SK-N-SH treated with all-trans-retinoic acid at 6 μM for 48 hours (cell line): Measurements from ENCODE around the gene BRCA2.
"Not testable (repeated sequence)": the region's sequence is repeated elsewhere in the genome, so short reads cannot be mapped to it uniquely, and the experiment has no call there.

Experiments
- ATAC-seq: fragments of 200-7000 bp; cut with Tn5 transposase; 3 replicates; pipeline ENCODE4 v1.9.1; 2020; ENCODE audit warnings: mild to moderate bottlenecking, moderate library complexity
- ARNTL ChIP-seq: fragments of 450-650 bp; formaldehyde crosslinking; IDR thresholded peaks from 2 replicates; pipeline ENCODE4 v1.5.0; 2020; ENCODE audit warnings: low read depth, mild to moderate bottlenecking, moderate library complexity, borderline replicate concordance
- BACH2 ChIP-seq: fragments of 250-450 bp; sonication (Bioruptor Pico); IDR thresholded peaks from 2 replicates; pipeline ENCODE4 v1.9.0; 2021; ENCODE audit warnings: mild to moderate bottlenecking, borderline replicate concordance
- CREB5 ChIP-seq: fragments of 250-450 bp; sonication (Bioruptor Pico); IDR thresholded peaks from 2 replicates; pipeline ENCODE4 v1.5.1; 2020; ENCODE audit warnings: low read depth, mild to moderate bottlenecking, moderate library complexity
- ESRRG ChIP-seq: fragments of 250-450 bp; sonication (Bioruptor Pico); IDR thresholded peaks from 2 replicates; pipeline ENCODE4 v1.6.1; 2021; ENCODE audit warnings: mild to moderate bottlenecking
- GLIS3 ChIP-seq: fragments of 250-450 bp; sonication (Bioruptor Pico); IDR thresholded peaks from 2 replicates; pipeline ENCODE4 v1.5.0; 2020; ENCODE audit warnings: mild to moderate bottlenecking, moderate library complexity
- ISL1 ChIP-seq: fragments of 250-450 bp; sonication (Bioruptor Pico); IDR thresholded peaks from 2 replicates; pipeline ENCODE4 v2.1.2; 2022; ENCODE audit warnings: mild to moderate bottlenecking, moderate library complexity
- OSR1 ChIP-seq: fragments of 250-450 bp; sonication (Bioruptor Pico); IDR thresholded peaks from 2 replicates; pipeline ENCODE4 v1.8.0; 2022; ENCODE audit warnings: moderate library complexity, mild to moderate bottlenecking, inconsistent platforms
- PATZ1 ChIP-seq: fragments of 250-450 bp; sonication (Bioruptor Pico); IDR thresholded peaks from 2 replicates; pipeline ENCODE4 v1.8.0; 2020; ENCODE audit warnings: mild to moderate bottlenecking, moderate library complexity, borderline replicate concordance
- POU6F1 ChIP-seq: fragments of 250-450 bp; sonication (Bioruptor Pico); IDR thresholded peaks from 2 replicates; pipeline ENCODE4 v1.8.0; 2021; ENCODE audit warnings: low read depth, mild to moderate bottlenecking, moderate library complexity, borderline replicate concordance
- PPARA ChIP-seq: fragments of 250-450 bp; sonication (Bioruptor Pico); IDR thresholded peaks from 2 replicates; pipeline ENCODE4 v1.5.0; 2020; ENCODE audit warnings: mild to moderate bottlenecking, borderline replicate concordance
- RARB ChIP-seq: fragments of 250-450 bp; sonication (Bioruptor Pico); IDR thresholded peaks from 2 replicates; pipeline ENCODE4 v1.8.0; 2021; ENCODE audit warnings: mild to moderate bottlenecking, moderate library complexity
- SNAI2 ChIP-seq: fragments of 250-450 bp; sonication (Bioruptor Pico); IDR thresholded peaks from 2 replicates; pipeline ENCODE4 v1.5.0; 2020; ENCODE audit warnings: mild to moderate bottlenecking, moderate library complexity
- TCF4 ChIP-seq: fragments of 250-450 bp; sonication (Bioruptor Pico); IDR thresholded peaks from 2 replicates; pipeline ENCODE4 v1.8.0; 2021; ENCODE audit warnings: mild to moderate bottlenecking, moderate library complexity, borderline replicate concordance
- TOX ChIP-seq: fragments of 250-450 bp; sonication (Bioruptor Pico); IDR thresholded peaks from 2 replicates; pipeline ENCODE4 v1.8.0; 2021; ENCODE audit warnings: mild to moderate bottlenecking, moderate library complexity, borderline replicate concordance
- ZC3H10 ChIP-seq: fragments of 250-450 bp; sonication (Bioruptor Pico); IDR thresholded peaks from 2 replicates; pipeline ENCODE4 v1.5.1; 2021; ENCODE audit warnings: mild to moderate bottlenecking, moderate library complexity
- ZFP3 ChIP-seq: fragments of 250-450 bp; sonication (Bioruptor Pico); IDR thresholded peaks from 2 replicates; pipeline ENCODE4 v1.5.0; 2020; ENCODE audit warnings: mild to moderate bottlenecking, moderate library complexity
- ZFP30 ChIP-seq: fragments of 450-650 bp; formaldehyde crosslinking; IDR thresholded peaks from 2 replicates; pipeline ENCODE4 v1.5.0; 2022; ENCODE audit warnings: mild to moderate bottlenecking, moderate library complexity
- ZNF565 ChIP-seq: fragments of 450-650 bp; formaldehyde crosslinking; conservative IDR thresholded peaks from 2 replicates; pipeline ENCODE4 v1.5.0; 2020; ENCODE audit warnings: low read depth, mild to moderate bottlenecking, moderate library complexity
- ZNF70 ChIP-seq: fragments of 450-650 bp; formaldehyde crosslinking; IDR thresholded peaks from 2 replicates; pipeline ENCODE4 v1.5.0; 2020; ENCODE audit warnings: mild to moderate bottlenecking, moderate library complexity
- ZNF8 ChIP-seq: fragments of 450-650 bp; formaldehyde crosslinking; IDR thresholded peaks from 2 replicates; pipeline ENCODE4 v1.5.0; 2020; ENCODE audit warnings: mild to moderate bottlenecking, moderate library complexity
- TF ChIP-seq, protein P1 (sequence below): fragments of 250-450 bp; sonication (Bioruptor Pico); IDR thresholded peaks from 2 replicates; pipeline ENCODE4 v1.5.1; 2021; ENCODE audit warnings: mild to moderate bottlenecking, moderate library complexity

Gene BRCA2

DNA sequence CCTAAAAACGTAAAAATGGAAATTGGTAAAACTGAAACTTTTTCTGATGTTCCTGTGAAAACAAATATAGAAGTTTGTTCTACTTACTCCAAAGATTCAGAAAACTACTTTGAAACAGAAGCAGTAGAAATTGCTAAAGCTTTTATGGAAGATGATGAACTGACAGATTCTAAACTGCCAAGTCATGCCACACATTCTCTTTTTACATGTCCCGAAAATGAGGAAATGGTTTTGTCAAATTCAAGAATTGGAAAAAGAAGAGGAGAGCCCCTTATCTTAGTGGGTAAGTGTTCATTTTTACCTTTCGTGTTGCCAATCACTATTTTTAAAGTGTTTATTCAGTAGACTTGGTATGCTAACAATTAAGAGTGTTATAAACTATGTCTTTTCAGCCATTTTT lies 25.6 kb downstream of the BRCA2 start:
- no peak for ATAC-seq
- TF ChIP-seq ZNF8 (CRISPR knock-in tag) (no peak), PATZ1 (CRISPR knock-in tag) (no peak), TCF4 (CRISPR knock-in tag) (no peak), PPARA (CRISPR knock-in tag) (no peak), ESRRG (CRISPR knock-in tag) (no peak), ARNTL (CRISPR knock-in tag) (no peak), SNAI2 (CRISPR knock-in tag) (no peak)
- TF ChIP-seq, all 23 proteins: peak for 0

- ATAC-seq: no peak
- no peak for TF ChIP-seq OSR1 (CRISPR knock-in tag)
- TF ChIP-seq ZNF70 (CRISPR knock-in tag): no peak
- no peak for TF ChIP-seq ZFP3 (CRISPR knock-in tag)
- no peak for TF ChIP-seq TCF4 (CRISPR knock-in tag)
- no peak for TF ChIP-seq RARB
- no peak for TF ChIP-seq ARNTL (CRISPR knock-in tag)
- no peak for TF ChIP-seq ZNF565 (CRISPR knock-in tag)
- TF ChIP-seq, protein P1, sequence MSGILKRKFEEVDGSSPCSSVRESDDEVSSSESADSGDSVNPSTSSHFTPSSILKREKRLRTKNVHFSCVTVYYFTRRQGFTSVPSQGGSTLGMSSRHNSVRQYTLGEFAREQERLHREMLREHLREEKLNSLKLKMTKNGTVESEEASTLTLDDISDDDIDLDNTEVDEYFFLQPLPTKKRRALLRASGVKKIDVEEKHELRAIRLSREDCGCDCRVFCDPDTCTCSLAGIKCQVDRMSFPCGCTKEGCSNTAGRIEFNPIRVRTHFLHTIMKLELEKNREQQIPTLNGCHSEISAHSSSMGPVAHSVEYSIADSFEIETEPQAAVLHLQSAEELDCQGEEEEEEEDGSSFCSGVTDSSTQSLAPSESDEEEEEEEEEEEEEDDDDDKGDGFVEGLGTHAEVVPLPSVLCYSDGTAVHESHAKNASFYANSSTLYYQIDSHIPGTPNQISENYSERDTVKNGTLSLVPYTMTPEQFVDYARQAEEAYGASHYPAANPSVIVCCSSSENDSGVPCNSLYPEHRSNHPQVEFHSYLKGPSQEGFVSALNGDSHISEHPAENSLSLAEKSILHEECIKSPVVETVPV (CRISPR knock-in tag): no peak
- TF ChIP-seq CREB5 (CRISPR knock-in tag): no peak
- no peak for TF ChIP-seq ISL1
- TF ChIP-seq ESRRG (CRISPR knock-in tag): no peak
- TF ChIP-seq ZFP30 (CRISPR knock-in tag): no peak
- TF ChIP-seq ZNF8 (CRISPR knock-in tag): no peak
- TF ChIP-seq SNAI2 (CRISPR knock-in tag): no peak
- TF ChIP-seq PATZ1 (CRISPR knock-in tag): no peak
- TF ChIP-seq ZC3H10 (CRISPR knock-in tag): no peak
- no peak for TF ChIP-seq GLIS3 (CRISPR knock-in tag)
- TF ChIP-seq POU6F1: no peak
- TF ChIP-seq, all 23 proteins: peak for 0
Measured at GRCh38 chr13:32347651-32348050, 32.3 kb downstream of the BRCA2 start.

GRCh38 chr13:32350839-32351441 lies 35.6 kb downstream of the BRCA2 start:
- ATAC-seq: not testable (repeated sequence)

DNA sequence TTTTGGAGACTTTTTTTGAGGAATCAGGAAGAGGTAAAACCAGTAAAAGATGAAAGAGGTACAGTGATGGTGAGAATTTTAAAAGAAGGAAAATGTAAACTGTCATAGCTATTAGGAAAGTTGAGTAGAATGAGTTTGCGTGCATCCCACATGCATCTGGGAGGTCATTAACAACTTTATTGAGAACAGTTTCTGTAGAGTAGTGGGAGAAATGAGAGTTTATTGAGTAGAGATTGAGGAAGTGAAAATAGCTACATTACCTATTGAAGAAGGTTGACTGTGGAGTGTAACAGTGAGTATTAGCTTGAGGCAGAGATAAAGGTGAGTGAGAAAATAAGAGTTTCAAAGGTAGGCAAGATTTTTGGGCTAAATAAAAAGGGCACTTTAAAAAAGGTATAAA lies 38.7 kb downstream of the BRCA2 start:
- no peak for ATAC-seq
- no peak for TF ChIP-seq ARNTL (CRISPR knock-in tag)
- TF ChIP-seq ZNF565 (CRISPR knock-in tag): no peak
- TF ChIP-seq, protein P1 (CRISPR knock-in tag): no peak
- no peak for TF ChIP-seq BACH2
- no peak for TF ChIP-seq TOX (CRISPR knock-in tag)
- TF ChIP-seq POU6F1: no peak
- TF ChIP-seq PATZ1 (CRISPR knock-in tag): no peak
- TF ChIP-seq ESRRG (CRISPR knock-in tag): no peak
- no peak for TF ChIP-seq ZNF8 (CRISPR knock-in tag)
- no peak for TF ChIP-seq PPARA (CRISPR knock-in tag)
- TF ChIP-seq RARB: no peak

GRCh38 chr13:32355935-32356334 lies 40.6 kb downstream of the BRCA2 start:
- ATAC-seq: not testable (repeated sequence)
